Neural progenitor cell (in vitro differentiated cells): ENCODE results near the gene ADCY3. TPM values are rescaled to one million over a fixed set of nuclear protein-coding genes. Genes with fewer than 3 reads are reported as not detected.

Experiments
- DNase-seq: peaks from one replicate; pipeline ENCODE4 v3.0.0-alpha.2; 2016; ENCODE audit warnings: low spot score
- H2AFZ ChIP-seq: fragments of 200-600 bp; sonication (generic); replicated peaks from 2 replicates; pipeline ENCODE4 v1.6.1; 2016; ENCODE audit warnings: antibody characterized with exemption
- H3F3A ChIP-seq: fragments of 200-600 bp; sonication (generic); 2 replicates; pipeline ENCODE4 v1.6.1; 2016; ENCODE audit warnings: antibody characterized with exemption, low read depth
- H3K27ac ChIP-seq: fragments of 200-600 bp; sonication (generic); 2 replicates; pipeline ENCODE4 v1.5.1; 2016; ENCODE audit warnings: mild to moderate bottlenecking
- H3K27me3 ChIP-seq: fragments of 200-600 bp; sonication (generic); 2 replicates; pipeline ENCODE4 v1.6.1; 2016; ENCODE audit warnings: mild to moderate bottlenecking, moderate library complexity
- H3K36me3 ChIP-seq: fragments of 200-600 bp; sonication (generic); 2 replicates; pipeline ENCODE4 v1.5.1; 2016
- H3K4me1 ChIP-seq: fragments of 200-600 bp; sonication (generic); 2 replicates; pipeline ENCODE4 v1.6.1; 2016; ENCODE audit warnings: mixed run types
- H3K4me2 ChIP-seq: fragments of 200-600 bp; sonication (generic); 2 replicates; pipeline ENCODE4 v1.6.1; 2016
- H3K4me3 ChIP-seq: fragments of 200-600 bp; sonication (generic); 2 replicates; pipeline ENCODE4 v1.5.1; 2016
- H3K79me2 ChIP-seq: fragments of 200-600 bp; sonication (generic); 2 replicates; pipeline ENCODE4 v1.6.1; 2016; ENCODE audit warnings: low read depth
- H3K9ac ChIP-seq: fragments of 200-600 bp; sonication (generic); 2 replicates; pipeline ENCODE4 v1.6.1; 2016
- H3K9me3 ChIP-seq: fragments of 200-600 bp; sonication (generic); 2 replicates; pipeline ENCODE4 v1.5.1; 2016; ENCODE audit warnings: low read depth
- H4K20me1 ChIP-seq: fragments of 200-600 bp; sonication (generic); 2 replicates; pipeline ENCODE4 v1.6.1; 2016; ENCODE audit warnings: low read depth
- H3K27ac Mint-ChIP-seq: 3 replicates; pipeline ENCODE4 v1.8.0; 2021; ENCODE audit warnings: mixed read lengths
- H3K27me3 Mint-ChIP-seq: 2 replicates; pipeline ENCODE4 v1.8.0; 2022; ENCODE audit warnings: low read depth, mild to moderate bottlenecking, inconsistent platforms, moderate library complexity, mixed read lengths; ENCODE audit not compliant: insufficient read depth
- H3K36me3 Mint-ChIP-seq: 3 replicates; pipeline ENCODE4 v1.8.0; 2021; ENCODE audit warnings: mixed read lengths
- H3K4me1 Mint-ChIP-seq: 3 replicates; pipeline ENCODE4 v1.8.0; 2021; ENCODE audit warnings: mixed read lengths
- H3K4me3 Mint-ChIP-seq: 3 replicates; pipeline ENCODE4 v1.8.0; 2021; ENCODE audit warnings: mild to moderate bottlenecking, moderate library complexity, mixed read lengths
- H3K9me3 Mint-ChIP-seq: 3 replicates; pipeline ENCODE4 v1.8.0; 2020; ENCODE audit warnings: mixed read lengths
- EZH2 ChIP-seq: fragments of 200-600 bp; sonication (generic); IDR thresholded peaks from 2 replicates; pipeline ENCODE4 v1.6.1; 2017; ENCODE audit warnings: antibody characterized with exemption, mild to moderate bottlenecking, moderate library complexity
- EZH2phosphoT487 ChIP-seq: fragments of 200-600 bp; sonication (generic); IDR thresholded peaks from 2 replicates; pipeline ENCODE4 v1.6.1; 2017; ENCODE audit warnings: antibody characterized with exemption
- total RNA-seq: library from RNA; depleted of rRNA; stranded (reverse); fragments of >200 nt; gene quantifications from 2 replicates; pipeline ENCODE4 v1.2.3, GENCODE V29; 2015; ENCODE audit warnings: low replicate concordance
- TF ChIP-seq, protein P1 (sequence below): fragments of 200-600 bp; sonication (generic); IDR thresholded peaks from 2 replicates; pipeline ENCODE4 v1.5.1; 2017; ENCODE audit warnings: antibody characterized with exemption, mild to moderate bottlenecking

ADCY3 gene
- total RNA-seq, 1 donor from 2014 or later, result 25.3 TPM

DNA sequence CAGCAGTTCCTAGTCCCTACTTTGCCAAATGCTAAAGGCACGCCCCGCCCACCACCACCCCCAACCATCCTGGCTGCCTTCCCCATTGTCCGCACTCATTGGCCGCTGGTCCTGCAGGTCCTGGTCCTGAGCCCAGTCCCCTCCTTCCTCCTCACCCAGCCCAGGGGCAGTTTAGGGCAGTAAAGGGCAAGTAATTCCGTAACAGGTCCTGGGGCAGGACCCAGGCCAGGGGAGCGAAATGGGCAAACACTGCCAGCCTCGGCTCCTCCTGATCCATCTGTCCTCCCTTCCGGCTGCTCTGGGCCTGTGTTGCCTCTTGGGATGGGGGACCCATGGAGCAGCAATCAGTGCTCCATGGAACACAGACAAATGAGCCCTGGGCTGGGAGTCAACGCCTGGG is 6.1 kb downstream of the ADCY3 start:
- H3K4me1 ChIP-seq, result peaks cover 3% of the 10 kb centered on the region
- no peaks in the 10 kb centered on the region for H3F3A ChIP-seq
- H3K79me2 ChIP-seq, result peaks cover 4% of the 10 kb centered on the region
- no peak overlapping the region for H2AFZ ChIP-seq
- H3K9me3 ChIP-seq, result no peaks in the 10 kb centered on the region
- Mint-ChIP-seq H3K4me1 (peaks cover 28% of the 10 kb centered on the region), H3K9me3 (peaks cover 10% of the 10 kb centered on the region), H3K27ac (no peak overlapping the region), H3K27me3 (peaks cover 6% of the 10 kb centered on the region), H3K4me3 (no peak overlapping the region), H3K36me3 (peaks cover 28% of the 10 kb centered on the region)
- no peak overlapping the region for H3K4me3 ChIP-seq
- peaks cover 18% of the 10 kb centered on the region for H4K20me1 ChIP-seq
- H3K36me3 ChIP-seq, result no peaks in the 10 kb centered on the region
- no peaks in the 10 kb centered on the region for H3K27me3 ChIP-seq
- no peak for DNase-seq
- TF ChIP-seq, protein P1, sequence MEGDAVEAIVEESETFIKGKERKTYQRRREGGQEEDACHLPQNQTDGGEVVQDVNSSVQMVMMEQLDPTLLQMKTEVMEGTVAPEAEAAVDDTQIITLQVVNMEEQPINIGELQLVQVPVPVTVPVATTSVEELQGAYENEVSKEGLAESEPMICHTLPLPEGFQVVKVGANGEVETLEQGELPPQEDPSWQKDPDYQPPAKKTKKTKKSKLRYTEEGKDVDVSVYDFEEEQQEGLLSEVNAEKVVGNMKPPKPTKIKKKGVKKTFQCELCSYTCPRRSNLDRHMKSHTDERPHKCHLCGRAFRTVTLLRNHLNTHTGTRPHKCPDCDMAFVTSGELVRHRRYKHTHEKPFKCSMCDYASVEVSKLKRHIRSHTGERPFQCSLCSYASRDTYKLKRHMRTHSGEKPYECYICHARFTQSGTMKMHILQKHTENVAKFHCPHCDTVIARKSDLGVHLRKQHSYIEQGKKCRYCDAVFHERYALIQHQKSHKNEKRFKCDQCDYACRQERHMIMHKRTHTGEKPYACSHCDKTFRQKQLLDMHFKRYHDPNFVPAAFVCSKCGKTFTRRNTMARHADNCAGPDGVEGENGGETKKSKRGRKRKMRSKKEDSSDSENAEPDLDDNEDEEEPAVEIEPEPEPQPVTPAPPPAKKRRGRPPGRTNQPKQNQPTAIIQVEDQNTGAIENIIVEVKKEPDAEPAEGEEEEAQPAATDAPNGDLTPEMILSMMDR, result no peak
- TF ChIP-seq EZH2phosphoT487, result no peak
- TF ChIP-seq EZH2, result no peak
- no peak overlapping the region for H3K4me2 ChIP-seq
- H3K27ac ChIP-seq, result no peak overlapping the region
- H3K9ac ChIP-seq, result no peak overlapping the region

DNA sequence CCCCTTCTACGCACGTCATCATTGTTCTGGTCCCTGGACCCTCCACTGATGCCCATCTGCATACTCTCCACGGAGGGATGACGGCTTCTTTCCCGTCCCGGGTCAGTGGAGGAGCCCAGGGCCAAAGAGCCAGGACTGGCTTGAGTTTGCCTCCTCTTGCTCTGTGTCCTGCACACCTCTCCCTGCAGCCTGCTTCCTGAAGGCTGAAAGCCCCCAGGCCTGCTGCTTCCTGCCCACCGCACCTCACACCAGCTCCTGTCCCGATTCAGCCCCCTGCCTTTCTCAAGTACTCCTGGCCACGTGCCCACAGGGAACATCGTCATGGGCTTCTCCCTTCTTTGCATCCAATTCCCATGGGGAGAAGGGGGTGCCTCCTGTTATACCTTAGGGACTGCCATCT is 7.1 kb downstream of the ADCY3 start:
- peaks cover 15% of the 10 kb centered on the region for H4K20me1 ChIP-seq
- H3K4me1 ChIP-seq, result peaks cover 3% of the 10 kb centered on the region
- H3K9me3 Mint-ChIP-seq, result peaks cover 10% of the 10 kb centered on the region
- no peak overlapping the region for H3K9ac ChIP-seq
- H3K79me2 ChIP-seq, result peaks cover 4% of the 10 kb centered on the region
- no peak overlapping the region for H3K4me3 ChIP-seq
- H3K4me2 ChIP-seq, result no peak overlapping the region
- TF ChIP-seq EZH2 (no peak), EZH2phosphoT487 (no peak)
- TF ChIP-seq, protein P1, result no peak
- peaks cover 3% of the 10 kb centered on the region for H3K27me3 Mint-ChIP-seq
- H3K27ac ChIP-seq, result no peak overlapping the region
- no peak overlapping the region for H3K4me3 Mint-ChIP-seq
- H3K9me3 ChIP-seq, result no peaks in the 10 kb centered on the region
- no peak for DNase-seq
- H2AFZ ChIP-seq, result no peak overlapping the region
- H3F3A ChIP-seq, result no peaks in the 10 kb centered on the region
- H3K27ac Mint-ChIP-seq, result no peak overlapping the region
- H3K36me3 Mint-ChIP-seq, result peaks cover 34% of the 10 kb centered on the region
- H3K27me3 ChIP-seq, result no peaks in the 10 kb centered on the region
- H3K4me1 Mint-ChIP-seq, result peaks cover 20% of the 10 kb centered on the region
- H3K36me3 ChIP-seq, result no peaks in the 10 kb centered on the region

GRCh38 chr2:24912523-24912922 is 7.5 kb downstream of the ADCY3 start:
- Histone ChIP-seq H4K20me1 (peaks cover 10% of the 10 kb centered on the region), H3K9me3 (no peaks in the 10 kb centered on the region), H3K4me1 (peaks cover 3% of the 10 kb centered on the region), H3K4me3 (no peak overlapping the region), H3K36me3 (no peaks in the 10 kb centered on the region), H3K9ac (no peak overlapping the region), H3F3A (no peaks in the 10 kb centered on the region), H3K79me2 (peaks cover 4% of the 10 kb centered on the region), H3K27me3 (no peaks in the 10 kb centered on the region), H2AFZ (no peak overlapping the region), H3K27ac (no peak overlapping the region), H3K4me2 (no peak overlapping the region)
- Mint-ChIP-seq H3K9me3 (peaks cover 10% of the 10 kb centered on the region), H3K36me3 (peaks cover 34% of the 10 kb centered on the region), H3K4me3 (no peak overlapping the region), H3K27ac (no peak overlapping the region), H3K4me1 (peaks cover 15% of the 10 kb centered on the region), H3K27me3 (peaks cover 3% of the 10 kb centered on the region)
- DNase-seq, result no peak
- no peak for TF ChIP-seq EZH2
- TF ChIP-seq, protein P1, result no peak
- no peak for TF ChIP-seq EZH2phosphoT487
